HG03460 (cell line): ENCODE data around the gene SYNDIG1L.
"Not testable (repeated sequence)": the region's sequence is repeated elsewhere in the genome, so short reads cannot be mapped to it uniquely, and the experiment has no call there.

Experiments used
- ATAC-seq: cut with Tn5 transposase; IDR thresholded peaks from one replicate; pipeline ENCODE4 v1.9.1; 2021; ENCODE audit not compliant: unreplicated experiment

SYNDIG1L gene

GRCh38 chr14:74426202-74426582 is at the start of gene SYNDIG1L:
Gene SYNDIG1L (minus strand): TSS chr14:74426210. CDS start chr14:74409744, 16,466 bp downstream.
- ATAC-seq = no peak

GRCh38 chr14:74475678-74476077 is 49.7 kb upstream of the SYNDIG1L start:
- no peak for ATAC-seq

GRCh38 chr14:74474376-74474775 is 48.4 kb upstream of the SYNDIG1L start:
- no peak for ATAC-seq

- ATAC-seq = no peak
Observed at GRCh38 chr14:74472601-74473000, 46.6 kb upstream of the SYNDIG1L start.

- ATAC-seq = no peak
Observed at GRCh38 chr14:74469548-74470518, 43.8 kb upstream of the SYNDIG1L start.

GRCh38 chr14:74468513-74468912 is 42.5 kb upstream of the SYNDIG1L start:
- no peak for ATAC-seq

GRCh38 chr14:74465335-74465734 is 39.3 kb upstream of the SYNDIG1L start:
- no peak for ATAC-seq

GRCh38 chr14:74464785-74465184 is 38.8 kb upstream of the SYNDIG1L start:
- ATAC-seq = no peak

- no peak for ATAC-seq
Observed at GRCh38 chr14:74463697-74464096, 37.7 kb upstream of the SYNDIG1L start.

GRCh38 chr14:74462993-74463392 is 37.0 kb upstream of the SYNDIG1L start:
- no peak for ATAC-seq

GRCh38 chr14:74459976-74460375 is 34.0 kb upstream of the SYNDIG1L start:
- no peak for ATAC-seq

- no peak for ATAC-seq
Observed at GRCh38 chr14:74459289-74459946, 33.4 kb upstream of the SYNDIG1L start.

- no peak for ATAC-seq
Observed at GRCh38 chr14:74457565-74457895, 31.5 kb upstream of the SYNDIG1L start.

GRCh38 chr14:74456684-74457564 is 30.9 kb upstream of the SYNDIG1L start:
- ATAC-seq = no peak

- not testable (repeated sequence) for ATAC-seq
Observed at GRCh38 chr14:74454397-74454796, 28.4 kb upstream of the SYNDIG1L start.

GRCh38 chr14:74444866-74445265 is 18.9 kb upstream of the SYNDIG1L start:
- ATAC-seq = no peak

- no peak for ATAC-seq
Observed at GRCh38 chr14:74442757-74443156, 16.7 kb upstream of the SYNDIG1L start.

- no peak for ATAC-seq
Observed at GRCh38 chr14:74441113-74441512, 15.1 kb upstream of the SYNDIG1L start.

GRCh38 chr14:74438351-74438915 is 12.4 kb upstream of the SYNDIG1L start:
- ATAC-seq = no peak

- ATAC-seq = no peak
Observed at GRCh38 chr14:74437496-74438053, 11.6 kb upstream of the SYNDIG1L start.

- ATAC-seq = no peak
Observed at GRCh38 chr14:74434294-74434693, 8.3 kb upstream of the SYNDIG1L start.
